Activated gamma-delta T cell (primary cell): ENCODE measurements around the gene CMSS1.
"Not testable (repeated sequence)": the region's sequence is repeated elsewhere in the genome, so short reads cannot be mapped to it uniquely, and the experiment has no call there.

Experiments
- DNase-seq: peaks from one replicate; lab custom pipeline; 2025; lab: John Stamatoyannopoulos, UW

CMSS1 gene

DNA sequence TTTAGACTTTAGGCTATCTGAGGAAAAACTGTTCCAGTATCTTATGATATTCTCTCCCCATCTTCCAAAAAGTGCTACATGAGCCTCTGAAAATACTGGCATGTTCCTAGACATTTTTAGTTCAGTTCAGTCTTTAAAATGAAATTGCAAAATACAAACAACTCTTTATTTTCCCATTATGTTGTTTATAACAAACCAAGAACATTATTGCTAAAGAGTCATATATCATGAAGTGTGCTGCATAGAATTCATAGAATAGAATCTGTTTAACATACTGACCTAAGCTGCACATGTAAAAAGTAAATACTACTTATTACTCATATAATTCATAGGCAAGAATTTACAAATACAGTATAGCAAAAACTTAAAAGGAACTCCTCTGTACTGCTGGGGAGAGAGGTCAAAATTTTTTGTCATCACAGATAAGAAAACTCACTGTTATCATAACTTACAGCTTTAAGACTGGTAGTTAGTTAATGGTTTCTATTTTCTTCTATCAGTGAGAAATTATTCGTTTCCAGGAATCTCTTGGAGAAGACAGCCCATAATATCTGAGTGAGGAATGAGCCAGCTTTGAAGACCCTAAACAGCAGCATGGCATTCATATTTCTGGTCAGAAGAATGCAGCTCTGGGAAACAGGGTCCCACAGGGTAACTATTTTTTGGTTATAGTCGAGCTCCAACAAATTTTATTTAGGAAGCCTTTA, 264.5 kb downstream of the CMSS1 start:
- no peak for DNase-seq

DNA sequence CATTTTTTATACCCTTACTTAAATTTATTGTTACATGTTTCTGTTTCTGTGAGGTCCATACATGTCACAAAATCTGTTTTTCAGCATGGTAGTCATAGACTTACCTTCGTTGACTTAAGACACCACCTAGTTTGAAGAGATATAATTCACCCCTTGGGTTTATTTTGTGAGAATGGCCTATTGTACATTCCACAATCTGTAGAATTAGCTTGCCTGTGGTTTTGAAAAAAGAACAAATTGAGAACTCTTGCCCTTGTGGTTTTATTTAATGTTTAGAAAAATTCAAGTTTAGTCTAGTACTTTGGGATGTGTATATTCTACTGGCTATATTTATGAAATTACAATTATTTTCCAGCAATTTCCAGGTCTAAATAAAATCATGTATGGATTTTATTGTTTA, 265.1 kb downstream of the CMSS1 start:
- DNase-seq = no peak

DNA sequence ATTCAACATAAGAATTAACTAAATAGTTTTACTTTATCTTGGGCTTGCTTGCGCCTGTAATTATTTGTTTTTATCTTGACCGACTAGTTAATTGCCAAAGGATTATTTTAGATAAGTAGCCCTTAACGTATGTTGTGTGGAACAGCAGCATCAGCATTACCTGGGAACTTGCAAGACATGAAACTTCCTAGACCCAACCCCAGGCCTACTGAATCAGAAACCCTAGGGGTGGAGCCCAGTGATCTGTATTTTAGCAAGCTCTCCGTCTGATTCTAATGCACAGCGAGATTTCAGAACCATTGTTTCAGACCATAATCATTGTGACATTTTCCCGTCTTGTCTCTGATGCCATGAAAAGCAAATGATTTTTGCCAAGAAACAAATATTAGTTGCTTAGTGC, 265.5 kb downstream of the CMSS1 start:
- DNase-seq = no peak

DNA sequence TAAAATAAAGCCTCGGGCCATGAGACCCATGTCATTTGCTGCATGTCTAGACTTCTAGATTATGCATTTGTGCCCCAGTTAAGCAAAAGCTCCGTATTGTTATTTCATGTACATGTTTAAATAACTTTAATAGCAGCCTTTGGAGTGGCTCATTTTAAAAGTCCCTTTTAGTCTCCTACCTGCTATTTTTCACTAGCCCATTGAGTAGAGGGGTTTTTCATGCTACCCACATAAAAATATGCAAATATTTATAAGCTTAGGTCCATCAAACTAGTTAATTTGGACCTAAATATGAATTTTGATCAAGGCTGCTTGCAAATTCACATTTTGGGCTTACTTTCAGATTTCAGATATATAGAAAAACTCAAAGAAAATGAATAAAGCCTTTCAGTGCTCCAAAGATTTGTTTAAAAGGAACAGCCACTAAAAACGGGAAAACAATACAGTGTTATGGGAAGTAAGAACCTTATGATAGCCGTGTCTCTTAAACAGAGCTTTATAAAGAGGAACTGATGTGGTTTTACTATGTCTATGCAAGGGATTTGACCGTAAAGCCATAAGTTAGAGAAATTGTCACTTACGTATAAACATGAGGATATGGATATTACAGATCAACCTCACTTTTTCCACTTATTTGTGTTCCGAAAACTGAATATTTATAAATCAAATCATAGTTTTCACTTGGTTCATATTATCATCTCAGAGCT, 266.6 kb downstream of the CMSS1 start:
- DNase-seq = no peak

DNA sequence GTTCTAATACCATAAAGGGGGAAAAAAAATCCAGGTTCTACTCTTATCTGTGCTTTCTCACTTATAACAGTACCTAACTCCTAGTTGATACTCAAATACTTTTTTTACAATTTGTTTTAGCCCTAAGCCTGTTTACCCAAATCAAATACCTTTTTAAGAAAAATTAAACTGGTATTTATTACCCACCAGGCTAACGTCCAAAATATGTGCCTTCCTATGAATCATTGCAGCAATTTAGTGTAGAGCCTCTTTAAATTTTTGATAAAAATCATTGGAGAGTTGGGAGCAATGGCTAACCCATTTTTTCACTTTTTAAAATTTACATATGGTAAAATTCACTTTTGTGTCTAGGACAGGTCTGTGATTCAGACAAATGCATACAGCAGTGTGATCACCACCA, 268.7 kb downstream of the CMSS1 start:
- DNase-seq = no peak

DNA sequence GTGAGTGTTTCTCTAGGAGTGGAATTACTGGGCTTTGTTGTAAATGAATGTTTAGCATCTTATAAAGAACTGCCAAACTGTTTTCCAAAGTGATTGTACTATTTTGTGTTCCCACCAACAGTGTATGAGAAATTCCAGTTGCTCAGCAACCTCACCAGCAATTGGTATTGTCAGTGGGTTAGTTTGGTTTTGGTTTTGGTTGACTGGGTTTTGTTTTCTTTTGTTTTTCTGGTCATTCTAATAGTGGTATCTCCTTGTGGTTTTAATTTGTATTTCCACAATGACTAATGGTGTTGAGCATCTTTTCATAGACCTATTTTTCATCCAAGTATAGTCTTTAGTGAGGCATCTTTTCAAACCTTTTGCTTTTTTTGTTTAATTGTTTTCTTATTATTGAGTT, 269.5 kb downstream of the CMSS1 start:
- DNase-seq = no peak

DNA sequence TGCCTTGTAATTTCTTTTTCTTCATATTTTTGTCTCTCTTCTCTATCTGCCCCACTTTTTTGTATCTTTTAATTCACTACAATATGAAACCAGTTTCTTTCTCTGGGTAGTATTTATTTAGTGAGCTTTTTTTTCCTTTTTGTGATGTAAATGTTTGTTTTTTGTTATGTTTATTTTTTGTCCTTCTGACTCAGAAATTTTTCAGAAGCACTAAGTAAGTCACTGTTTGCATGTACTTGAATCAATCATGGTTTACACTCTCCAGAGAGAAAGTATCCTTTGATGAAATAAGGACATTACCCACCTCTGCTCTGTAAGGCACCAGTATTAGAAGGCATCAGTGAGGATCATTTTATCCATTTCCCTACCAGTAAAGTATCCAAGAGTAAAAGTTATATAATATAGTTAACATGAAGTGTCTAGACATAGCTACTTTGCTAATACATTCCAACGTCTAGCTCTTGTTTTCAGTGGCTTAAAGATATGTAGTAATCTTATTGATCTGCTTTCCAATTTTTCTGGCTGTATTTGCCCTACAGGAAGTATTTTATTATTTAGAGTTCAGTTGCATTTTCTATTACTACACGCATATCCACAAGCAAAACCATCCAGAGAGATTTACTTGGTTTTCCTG, 271.2 kb downstream of the CMSS1 start:
- DNase-seq = no peak

DNA sequence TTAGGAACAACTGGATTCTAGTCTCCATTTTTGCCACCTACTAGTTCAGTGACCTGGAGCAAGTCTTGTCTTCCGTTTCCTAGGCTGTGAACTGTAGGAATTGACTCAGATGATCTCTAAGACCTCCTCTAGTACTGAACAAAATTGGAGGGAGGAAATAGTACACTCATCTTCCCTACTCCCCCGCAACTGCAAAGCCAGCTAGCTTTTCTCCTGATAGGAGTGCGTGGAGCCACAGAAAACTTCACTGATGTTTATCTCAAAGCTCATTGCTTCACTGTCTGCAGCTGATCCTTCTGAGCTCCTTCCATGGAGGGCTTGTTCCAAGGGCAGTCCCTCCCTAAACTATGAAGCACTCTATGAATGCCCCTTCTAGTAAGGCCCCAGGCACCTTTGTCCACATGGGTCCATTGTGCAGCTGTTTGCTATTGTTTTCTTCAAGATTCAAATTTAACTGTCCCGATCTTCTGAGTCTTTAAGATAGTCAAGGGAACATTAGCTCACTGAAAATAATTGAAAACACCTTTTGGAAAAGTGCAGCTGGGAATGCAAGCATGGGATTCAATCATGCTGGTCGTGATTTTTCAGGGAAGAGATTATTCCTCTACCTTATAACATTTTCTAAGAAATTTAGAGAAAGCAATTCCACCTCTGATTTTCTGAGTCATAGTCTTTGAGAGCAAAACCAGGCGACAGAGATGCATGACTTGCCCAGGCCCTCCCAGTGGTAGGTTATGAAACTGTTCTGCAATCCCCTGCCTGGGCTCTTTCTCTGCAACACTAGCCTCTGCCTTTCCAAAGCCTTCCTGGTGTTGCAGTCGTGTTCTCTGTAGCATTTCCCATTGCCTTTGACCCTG, 272.4 kb downstream of the CMSS1 start:
- DNase-seq = no peak

DNA sequence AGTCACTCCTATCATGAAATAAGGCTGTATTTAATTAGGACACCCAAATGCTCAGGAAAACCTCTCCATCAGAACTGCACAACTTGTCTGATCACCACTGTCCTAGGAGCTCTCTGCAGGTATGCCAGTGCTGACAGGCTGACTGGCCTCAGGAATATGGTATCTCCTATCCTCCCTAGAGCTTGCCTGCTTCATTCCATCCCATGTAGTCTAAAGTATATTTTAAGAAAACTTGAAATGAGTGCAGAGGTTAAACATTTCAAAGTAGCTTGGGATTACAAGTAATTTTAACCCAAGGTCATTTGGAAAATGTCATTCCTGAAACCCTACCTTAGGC, 273.0 kb downstream of the CMSS1 start:
- DNase-seq = no peak

DNA sequence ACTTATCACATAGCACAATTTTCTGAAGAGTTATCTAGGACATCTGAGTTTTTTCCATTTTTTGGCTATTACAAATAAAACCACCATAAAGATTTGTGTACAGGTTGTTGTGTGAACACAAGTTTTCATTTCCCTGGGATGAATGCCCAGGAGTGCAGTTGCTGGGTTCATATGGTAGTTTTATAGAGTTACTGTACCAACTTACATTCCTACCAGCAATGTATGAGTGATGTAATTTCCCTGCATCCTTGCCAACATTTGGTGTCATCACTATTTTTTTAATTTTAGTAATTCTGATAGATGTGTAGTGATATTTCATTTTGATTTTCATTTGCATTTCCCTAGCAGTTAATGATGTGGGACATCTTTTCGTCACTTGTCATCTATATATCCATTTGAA, 276.2 kb downstream of the CMSS1 start:
- no peak for DNase-seq

DNA sequence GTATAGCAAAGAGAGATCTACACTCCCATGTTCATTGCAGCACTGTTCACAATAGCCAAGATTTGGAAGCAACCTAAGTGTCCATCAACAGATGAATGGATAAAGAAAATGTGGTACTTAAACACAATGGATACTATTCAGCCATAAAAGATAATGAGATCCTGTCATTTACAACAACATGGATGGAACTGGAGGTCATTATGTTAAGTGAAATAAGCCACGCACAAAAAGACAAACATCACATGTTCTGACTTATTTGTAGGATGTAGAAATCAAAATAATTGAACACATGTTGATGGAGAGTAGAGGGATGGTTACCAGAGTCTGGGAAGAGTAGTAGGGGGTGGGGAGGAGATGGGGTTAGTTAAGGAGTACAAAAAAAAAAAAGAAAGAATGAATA, 278.6 kb downstream of the CMSS1 start:
- not testable (repeated sequence) for DNase-seq

DNA sequence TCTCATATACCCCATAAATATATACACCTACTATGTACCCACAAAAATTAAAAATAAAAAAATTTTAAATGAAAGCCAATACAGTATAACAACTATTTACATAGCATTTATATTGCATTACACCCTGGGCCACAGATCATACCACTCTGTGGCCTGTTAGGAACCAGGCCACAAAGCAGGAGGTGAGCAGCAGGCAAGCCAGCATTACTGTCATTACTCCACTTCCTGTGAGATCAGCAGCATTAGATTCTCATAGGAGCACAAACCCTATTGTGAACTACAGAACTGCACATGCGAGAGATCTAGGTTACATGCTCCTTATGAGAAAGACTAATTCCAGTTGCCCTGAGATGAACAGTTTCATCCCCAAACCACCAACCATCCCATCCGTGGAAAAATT, 279.2 kb downstream of the CMSS1 start:
- DNase-seq = no peak

DNA sequence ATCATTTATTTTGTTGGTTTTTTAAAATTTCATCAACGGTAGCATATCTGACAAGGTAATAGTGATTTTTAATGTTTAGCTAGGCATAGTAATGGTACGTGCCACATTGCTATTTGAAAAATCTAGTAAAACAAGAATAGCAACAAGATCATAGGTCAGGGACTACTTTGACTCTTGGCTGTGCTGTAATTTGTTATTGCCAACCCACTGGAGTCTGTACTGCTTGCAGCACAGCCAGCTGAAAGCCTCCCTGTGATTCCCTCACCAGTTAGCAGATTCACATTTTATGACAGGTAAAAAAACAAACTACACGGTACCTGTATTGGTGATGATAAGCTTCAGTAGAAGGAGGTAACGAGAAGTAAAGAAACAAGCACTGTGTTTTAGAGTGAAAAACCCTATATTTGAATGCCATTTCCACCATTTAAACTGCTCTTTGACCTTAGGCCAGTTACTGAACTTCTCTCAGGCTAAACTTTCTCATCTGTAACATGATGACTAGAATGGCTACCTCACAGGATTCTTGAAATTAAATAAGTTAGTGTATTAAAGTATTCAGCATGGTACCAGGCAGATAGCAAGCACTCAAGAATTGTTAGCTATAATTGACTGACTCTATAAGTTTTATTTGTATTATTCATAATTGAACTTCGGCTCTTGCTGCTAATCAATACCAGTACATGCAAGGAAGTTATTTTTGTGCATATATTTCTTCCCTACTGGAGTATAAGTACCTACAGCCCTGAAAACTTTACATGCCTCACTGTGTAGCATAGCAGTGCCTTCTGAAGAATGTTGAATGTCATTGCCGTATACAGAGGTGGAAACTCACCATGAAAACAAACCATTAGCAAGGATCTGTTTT, 280.5 kb downstream of the CMSS1 start:
- DNase-seq = no peak

DNA sequence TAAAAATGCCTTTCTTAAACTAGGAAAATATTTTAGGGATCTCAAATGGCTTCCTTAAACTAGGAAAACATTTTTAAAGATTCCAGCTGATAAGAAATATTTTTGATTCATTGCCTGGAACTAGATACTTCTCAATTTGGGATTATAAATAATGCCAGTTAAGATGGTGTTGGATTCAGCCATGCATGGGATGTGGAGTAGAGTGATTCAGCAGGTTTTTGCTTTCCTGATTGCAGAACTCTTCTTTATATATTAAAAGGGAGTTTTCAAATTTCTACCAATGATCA, 281.1 kb downstream of the CMSS1 start:
- DNase-seq = no peak

DNA sequence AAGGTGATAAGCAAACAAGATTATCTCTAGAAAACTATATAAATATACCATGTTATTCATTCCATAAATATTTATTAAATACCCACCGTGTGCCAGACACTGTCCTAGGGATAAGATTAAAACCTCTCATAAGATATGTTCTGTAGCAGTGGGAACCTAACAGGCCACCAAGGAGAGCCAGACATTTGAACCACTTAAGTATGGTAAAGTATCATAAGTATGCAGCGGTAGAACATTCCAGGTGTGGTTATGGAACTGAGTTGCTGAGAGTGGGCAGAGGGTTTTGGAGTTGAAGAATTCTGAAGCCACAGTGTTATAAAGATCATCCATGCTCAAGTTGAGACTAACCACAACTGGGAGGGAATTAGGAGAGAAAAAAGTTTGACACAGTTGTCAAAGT, 282.0 kb downstream of the CMSS1 start:
- DNase-seq = no peak

DNA sequence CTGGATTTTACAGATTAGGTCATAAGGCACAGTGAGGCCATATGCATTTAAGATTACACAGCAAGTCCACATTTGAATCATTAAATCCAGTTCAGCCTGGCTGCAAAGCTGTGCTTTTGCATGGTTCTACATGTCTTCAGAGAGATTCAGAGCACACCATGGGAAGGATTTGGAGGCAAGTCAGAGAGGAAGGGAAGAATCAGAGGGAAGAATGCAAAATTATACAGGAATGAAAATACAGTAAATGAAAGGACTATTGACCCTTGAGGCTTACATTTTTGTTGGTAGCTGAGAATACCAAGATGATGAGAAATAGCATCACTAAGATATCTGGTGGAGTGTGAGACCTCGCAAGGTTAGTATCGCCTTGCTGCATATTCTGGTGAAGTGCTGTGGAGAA, 282.8 kb downstream of the CMSS1 start:
- DNase-seq = no peak

DNA sequence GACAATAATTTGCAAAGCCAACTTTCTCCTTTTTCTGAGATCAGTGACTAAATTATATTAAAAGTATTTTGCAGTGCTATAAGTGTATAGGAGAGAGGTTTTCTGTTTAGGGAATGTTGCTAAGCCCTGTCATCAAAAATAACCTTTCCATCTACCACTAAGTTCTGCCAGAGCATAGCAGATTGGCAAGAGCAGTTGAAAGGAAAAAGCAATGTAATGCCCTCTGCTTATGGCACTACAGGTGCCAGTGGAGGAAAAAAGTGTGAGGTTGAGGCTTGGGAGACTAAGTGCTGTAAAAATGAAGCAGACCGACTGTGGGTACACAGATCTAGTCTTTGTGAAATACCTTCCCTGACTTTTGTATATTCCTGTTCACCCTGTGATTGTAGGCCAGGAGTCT, 285.1 kb downstream of the CMSS1 start:
- no peak for DNase-seq

DNA sequence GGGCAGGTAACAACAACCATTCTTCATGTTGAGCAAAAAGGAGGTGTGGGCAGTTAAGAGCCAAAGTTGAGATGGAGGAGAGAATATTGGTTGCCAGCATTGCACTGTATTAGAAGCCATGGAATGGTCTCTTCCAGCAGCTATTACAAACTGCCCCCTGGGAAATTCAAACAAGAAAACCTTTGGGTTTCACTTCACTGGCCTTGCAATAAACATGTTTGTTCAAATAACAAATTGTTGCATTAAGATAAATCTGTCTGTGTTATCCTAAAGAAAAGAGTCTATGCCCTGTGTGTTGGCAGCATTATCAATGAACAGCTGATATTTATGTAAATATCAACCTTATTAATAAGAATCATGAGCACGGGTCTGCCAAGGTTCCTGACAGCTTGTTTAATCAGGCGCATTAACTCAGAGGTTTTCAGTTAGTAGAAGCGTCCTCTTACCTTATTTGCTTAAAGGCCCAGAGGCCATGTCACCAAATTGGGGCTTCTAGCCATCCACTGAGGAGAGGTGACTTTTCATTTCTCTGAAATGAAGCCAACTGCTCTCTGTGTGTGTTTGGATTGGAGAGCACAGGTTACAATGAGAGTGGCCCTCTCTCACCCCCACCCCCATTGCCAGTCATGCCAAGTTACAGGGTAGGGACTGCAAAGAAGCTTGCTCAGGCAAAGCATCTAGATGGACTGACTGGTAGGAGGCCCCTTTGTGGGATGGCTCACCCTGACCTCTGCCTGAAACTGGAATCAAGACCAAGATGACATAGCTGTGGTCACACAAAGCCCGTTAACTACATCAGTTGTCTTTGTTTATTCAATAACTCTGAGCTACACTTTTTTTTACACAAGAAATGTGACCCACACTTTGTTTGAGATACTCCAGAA, 286.1 kb downstream of the CMSS1 start:
- no peak for DNase-seq

DNA sequence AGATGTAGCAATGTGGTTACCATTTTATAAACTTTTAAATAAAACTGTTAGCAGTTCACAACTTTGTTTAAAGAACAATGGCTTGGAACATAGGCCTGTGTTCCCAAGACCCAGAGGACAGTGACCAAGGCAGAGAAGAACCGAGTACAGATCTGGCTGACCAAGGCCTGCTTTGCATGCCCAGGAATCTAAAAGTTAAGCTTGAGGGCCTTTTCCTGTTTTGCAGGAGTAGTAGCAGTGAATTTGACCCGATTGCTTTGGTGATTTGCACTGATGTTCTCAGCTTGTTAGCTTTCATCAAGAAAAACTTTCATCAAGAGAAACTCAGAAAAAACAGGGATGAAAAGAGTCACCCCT, 286.8 kb downstream of the CMSS1 start:
- no peak for DNase-seq

DNA sequence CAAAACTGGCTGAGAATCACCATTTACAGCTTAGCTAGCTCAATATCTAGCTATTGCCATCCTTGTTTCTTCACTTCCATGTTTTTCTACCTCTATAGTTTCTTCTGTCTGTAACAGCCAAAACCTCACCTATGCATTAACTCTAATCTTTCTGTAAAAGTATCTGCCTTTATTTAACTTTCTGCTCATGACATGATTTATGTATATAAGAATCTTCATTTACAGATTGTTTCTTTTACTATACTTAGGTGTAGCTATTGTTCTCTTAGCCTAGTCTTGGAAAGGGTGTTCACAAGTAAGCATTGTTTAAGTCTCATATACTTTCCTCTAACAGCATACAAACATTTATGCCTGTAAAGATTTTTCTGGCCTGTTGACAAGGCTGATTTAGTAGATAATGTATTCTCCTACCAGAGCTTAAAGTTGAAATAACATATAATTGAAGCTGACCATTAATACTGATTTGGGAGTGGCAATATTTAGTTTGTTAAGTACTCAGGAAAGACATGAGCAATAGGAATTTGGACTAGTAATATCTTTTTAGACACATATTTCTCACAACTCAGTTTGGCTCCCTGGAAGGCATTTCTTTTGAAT, 287.3 kb downstream of the CMSS1 start:
- no peak for DNase-seq

DNA sequence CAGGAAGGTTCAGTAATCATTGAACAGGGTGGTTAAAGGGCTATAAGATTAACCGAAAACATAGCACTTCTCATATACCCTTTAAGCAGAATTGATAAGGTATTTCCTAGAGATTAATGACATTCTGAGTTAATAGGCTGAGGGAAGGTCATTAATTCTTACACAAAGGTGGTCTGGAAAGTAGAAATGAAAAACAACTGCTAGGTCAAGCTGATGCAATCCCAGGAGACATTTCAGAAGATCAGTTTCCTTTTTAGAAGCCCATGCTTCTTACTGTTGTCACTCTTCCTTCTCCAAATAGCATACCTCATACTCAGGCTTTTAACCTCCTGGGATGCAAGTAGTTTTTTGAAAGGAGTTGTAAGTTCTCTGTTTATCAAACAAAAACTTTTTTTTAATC, 287.8 kb downstream of the CMSS1 start:
- DNase-seq = no peak
